DMS 273 (cell line): Measurements from ENCODE around the gene TFF1.
A peak's percentile ranks its signal among the peaks of the same experiment; 100 is the strongest.

Experiments used
- DNase-seq: peaks from one replicate; lab custom pipeline; 2025; ENCODE audit not compliant: unreplicated experiment; lab: John Stamatoyannopoulos, UW

Gene TFF1

GRCh38 chr21:42398436-42399028 is 32.2 kb upstream of the TFF1 start:
- peak; percentile 35 for DNase-seq

- no peak for DNase-seq
These were observed 31.5 kb upstream of the TFF1 start for GRCh38 chr21:42397746-42398394.

GRCh38 chr21:42396799-42397745 is 30.7 kb upstream of the TFF1 start:
- peak; percentile 81 for DNase-seq

GRCh38 chr21:42395905-42396651 is 29.7 kb upstream of the TFF1 start, which contains the start of gene TMPRSS3:
Gene TMPRSS3 (minus strand): TSS chr21:42396052. CDS start chr21:42395417, 635 bp downstream.
- DNase-seq: no peak

GRCh38 chr21:42395302-42395701 is 29.0 kb upstream of the TFF1 start:
- no peak for DNase-seq

- no peak for DNase-seq
These were observed 27.2 kb upstream of the TFF1 start for GRCh38 chr21:42393443-42393950.

- no peak for DNase-seq
These were observed 26.6 kb upstream of the TFF1 start for GRCh38 chr21:42392731-42393442.

- no peak for DNase-seq
These were observed 25.0 kb upstream of the TFF1 start for GRCh38 chr21:42391297-42391696.

- DNase-seq: no peak
These were observed 24.4 kb upstream of the TFF1 start for GRCh38 chr21:42390696-42391095.

- no peak for DNase-seq
These were observed 23.9 kb upstream of the TFF1 start for GRCh38 chr21:42390193-42390592.

GRCh38 chr21:42389449-42389835 is 23.1 kb upstream of the TFF1 start:
- DNase-seq: no peak

GRCh38 chr21:42388740-42389448 is 22.6 kb upstream of the TFF1 start:
- no peak for DNase-seq

- no peak for DNase-seq
These were observed 21.6 kb upstream of the TFF1 start for GRCh38 chr21:42387843-42388340.

- DNase-seq: no peak
These were observed 20.8 kb upstream of the TFF1 start for GRCh38 chr21:42387164-42387563.

- DNase-seq: no peak
These were observed 19.8 kb upstream of the TFF1 start for GRCh38 chr21:42386034-42386591.

GRCh38 chr21:42385619-42386018 is 19.3 kb upstream of the TFF1 start:
- no peak for DNase-seq

GRCh38 chr21:42384989-42385388 is 18.7 kb upstream of the TFF1 start:
- DNase-seq: no peak

- no peak for DNase-seq
These were observed 18.0 kb upstream of the TFF1 start for GRCh38 chr21:42384156-42384945.
